Measurements from ENCODE around the gene VAPB.

- TF ChIP-seq CTCF (IDR thresholded peaks at IDR 0.05) (no peak), ZNF396 (CRISPR knock-in tag; IDR thresholded peaks at IDR 0.05; ENCODE audit: borderline replicate concordance) (no peak), ATF1 (CRISPR knock-in tag; IDR thresholded peaks at IDR 0.05) (no peak), ZBTB21 (CRISPR knock-in tag; IDR thresholded peaks at IDR 0.05; ENCODE audit: borderline replicate concordance) (no peak), ATF3 (CRISPR knock-in tag; conservative IDR thresholded peaks at IDR 0.05) (no peak), IRF1 (CRISPR knock-in tag; IDR thresholded peaks at IDR 0.05) (no peak), USF1 (CRISPR knock-in tag; IDR thresholded peaks at IDR 0.05) (no peak), MAX (CRISPR knock-in tag; IDR thresholded peaks at IDR 0.05) (no peak), KAT7 (CRISPR knock-in tag; IDR thresholded peaks at IDR 0.05; ENCODE audit: borderline replicate concordance) (no peak), ATF2 (CRISPR knock-in tag; IDR thresholded peaks at IDR 0.05; ENCODE audit: borderline replicate concordance, low read depth) (no peak), CBFB (CRISPR knock-in tag; IDR thresholded peaks at IDR 0.05; ENCODE audit: low read depth) (no peak), GTF2I (CRISPR knock-in tag; conservative IDR thresholded peaks at IDR 0.05) (no peak), ETV6 (CRISPR knock-in tag; IDR thresholded peaks at IDR 0.05) (no peak), CREB1 (CRISPR knock-in tag; IDR thresholded peaks at IDR 0.05) (no peak)
Observed at GRCh38 chr20:58434326-58434725, 45.3 kb downstream of the VAPB start.

Measured in WTC11 (cell line).